Renal cortical epithelial cell (primary cell): Measurements from ENCODE around the gene CD200. TPM values are rescaled to one million over a fixed set of nuclear protein-coding genes. Genes with fewer than 3 reads are reported as not detected.

ENCODE experiments used
- DNase-seq: peaks from one replicate; pipeline ENCODE4 v3.0.0-alpha.2; 2011; ENCODE audit warnings: low read depth
- total RNA-seq: library from RNA; depleted of rRNA; stranded (reverse); fragments of >200 nt; gene quantifications from 2 replicates; pipeline ENCODE4 v1.2.3, GENCODE V29; 2014

Gene CD200, protein sequence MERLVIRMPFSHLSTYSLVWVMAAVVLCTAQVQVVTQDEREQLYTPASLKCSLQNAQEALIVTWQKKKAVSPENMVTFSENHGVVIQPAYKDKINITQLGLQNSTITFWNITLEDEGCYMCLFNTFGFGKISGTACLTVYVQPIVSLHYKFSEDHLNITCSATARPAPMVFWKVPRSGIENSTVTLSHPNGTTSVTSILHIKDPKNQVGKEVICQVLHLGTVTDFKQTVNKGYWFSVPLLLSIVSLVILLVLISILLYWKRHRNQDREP
- 1.9 and 2.3 TPM in 2 replicates for total RNA-seq

DNA sequence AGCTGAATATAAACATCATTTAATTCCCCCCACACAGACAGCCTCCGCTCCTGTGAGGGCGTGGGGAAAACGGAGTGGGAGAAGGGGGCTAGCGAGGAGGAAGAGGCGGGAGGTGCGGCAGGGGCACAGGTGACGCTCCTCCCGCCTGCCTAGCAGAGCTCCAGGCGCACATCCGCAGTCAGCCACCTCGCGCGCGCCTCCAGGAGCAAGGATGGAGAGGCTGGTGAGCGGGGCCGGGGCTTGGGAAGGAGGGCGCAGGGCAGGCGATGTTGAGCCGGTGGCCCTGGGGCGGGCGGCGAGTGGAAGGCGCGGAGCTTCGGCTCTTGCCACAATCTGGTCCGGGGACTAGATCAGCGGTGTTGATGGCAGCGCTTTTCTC is at the start of gene CD200:
Gene CD200 (plus strand): TSS at position 155 of the 379 bp plus-strand sequence. CDS start 57 bp downstream, at position 212.
- DNase-seq, result peak; percentile 3

- no peak for DNase-seq
Observed at GRCh38 chr3:112289011-112289410, 43.9 kb upstream of the CD200 start.

- DNase-seq, result peak; percentile 83
Observed at GRCh38 chr3:112293368-112294321, 39.3 kb upstream of the CD200 start, which contains the start of gene SLC9C1. TSS of gene SLC9C1 (minus strand) at chr3:112294216. CDS start at chr3:112286791, 7,425 bp downstream.

DNA sequence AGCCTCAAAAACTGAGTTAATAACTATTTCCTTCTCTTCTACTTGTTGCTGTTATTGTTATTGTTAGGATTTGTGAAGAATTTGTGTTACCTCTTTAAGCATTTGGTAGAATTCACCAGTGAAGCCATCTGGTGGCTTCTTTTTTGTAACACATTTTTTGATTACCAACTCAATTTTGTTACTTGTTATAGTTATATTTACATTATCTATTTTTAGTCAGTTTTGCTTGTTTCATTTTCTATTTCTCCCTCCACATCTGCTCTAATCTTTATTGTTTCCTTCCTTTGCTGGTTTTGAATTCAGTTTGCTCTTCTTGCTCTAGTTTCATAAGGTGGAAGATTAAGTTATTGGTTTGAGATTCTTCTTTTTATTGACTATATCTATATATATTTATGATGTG is 35.2 kb upstream of the CD200 start:
- DNase-seq, result no peak

DNA sequence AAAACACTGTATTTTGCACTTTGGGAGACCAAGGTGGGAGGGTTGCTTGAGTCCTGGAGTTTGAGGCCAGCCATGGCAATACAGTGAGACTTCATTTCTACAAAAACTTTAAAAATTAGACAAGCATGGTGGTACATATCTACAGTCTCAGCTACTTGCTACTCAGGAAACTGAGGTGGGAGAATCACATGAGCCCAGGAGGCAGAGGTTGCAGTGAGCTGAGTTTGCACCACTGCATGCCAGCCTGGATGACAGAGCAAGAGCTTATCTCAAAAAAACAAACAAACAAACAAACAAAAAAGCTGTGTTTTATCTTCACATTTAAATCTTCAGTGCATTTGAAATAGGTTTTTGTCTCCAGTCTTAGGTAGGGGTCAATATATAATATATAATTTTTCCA is 34.2 kb upstream of the CD200 start:
- DNase-seq, result no peak

DNA sequence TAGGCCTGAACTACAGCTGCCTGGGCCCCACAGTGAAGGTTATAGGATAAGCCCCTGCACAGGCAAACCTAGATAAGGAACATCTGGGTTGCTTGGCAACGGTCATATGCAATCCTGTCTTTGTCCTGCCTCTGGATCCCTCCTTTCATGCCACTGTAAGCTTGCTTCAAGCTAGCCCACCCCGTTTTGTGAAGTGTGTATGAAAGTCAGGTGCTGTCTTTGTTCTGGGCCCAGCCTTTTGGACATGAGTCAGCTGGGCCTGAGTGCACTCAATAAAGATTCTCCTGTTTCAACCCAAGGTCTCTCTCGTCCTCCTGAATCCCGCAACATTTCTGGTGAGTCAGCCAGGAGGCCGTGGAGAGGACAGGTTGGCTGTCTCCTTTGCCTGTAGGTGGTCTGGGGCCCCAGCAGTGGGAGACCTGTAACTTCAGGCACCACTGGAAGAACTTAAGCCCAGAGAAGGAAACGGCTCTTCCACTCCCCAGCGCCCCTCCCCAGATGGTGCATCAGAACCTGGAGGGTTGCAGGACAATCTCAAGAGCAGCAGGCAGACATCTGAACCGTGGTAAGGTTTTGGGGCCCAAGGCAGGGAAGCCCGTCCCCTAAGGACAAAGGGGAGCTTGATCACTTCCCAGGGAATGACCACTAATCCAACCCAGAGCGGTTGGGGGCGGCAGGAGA is 30.7 kb upstream of the CD200 start:
- no peak for DNase-seq

- no peak for DNase-seq
Observed at GRCh38 chr3:112302881-112303763, 29.8 kb upstream of the CD200 start.

DNA sequence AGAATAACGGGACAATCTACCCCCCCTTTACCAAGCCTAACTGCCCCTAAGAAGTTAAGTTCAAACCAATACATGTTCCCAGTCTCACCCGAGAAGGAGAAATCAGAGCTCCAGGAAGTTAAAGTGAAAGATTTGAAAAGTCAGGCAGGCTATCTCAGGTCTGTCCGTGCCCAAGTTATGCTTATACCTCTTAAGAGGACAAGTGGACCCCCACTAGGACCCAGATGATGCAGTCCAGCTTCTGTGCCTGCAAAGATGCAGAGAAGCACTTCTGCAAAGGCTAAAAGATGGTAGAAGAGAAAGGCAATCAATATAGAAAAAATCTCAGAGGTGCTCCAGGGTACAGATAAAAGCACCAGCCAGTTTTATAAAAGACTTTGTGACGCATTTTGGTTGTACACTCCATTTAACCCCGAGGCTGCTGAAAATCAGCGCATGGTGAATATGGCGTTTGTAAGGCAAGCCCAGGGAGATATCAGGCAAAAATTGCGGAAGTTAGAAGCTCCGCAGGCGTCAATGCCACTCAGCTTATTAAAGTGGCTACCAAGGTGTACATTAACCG is 29.1 kb upstream of the CD200 start:
- DNase-seq, result peak; percentile 48

- peak; percentile 11 for DNase-seq
Observed at GRCh38 chr3:112304611-112305010, 28.3 kb upstream of the CD200 start.

- DNase-seq, result no peak
Observed at GRCh38 chr3:112306825-112307224, 26.1 kb upstream of the CD200 start.

GRCh38 chr3:112307557-112307956 is 25.4 kb upstream of the CD200 start:
- no peak for DNase-seq

- peak; percentile 48 for DNase-seq
Observed at GRCh38 chr3:112308151-112308911, 24.6 kb upstream of the CD200 start.

GRCh38 chr3:112314649-112315048 is 18.3 kb upstream of the CD200 start:
- DNase-seq, result no peak

DNA sequence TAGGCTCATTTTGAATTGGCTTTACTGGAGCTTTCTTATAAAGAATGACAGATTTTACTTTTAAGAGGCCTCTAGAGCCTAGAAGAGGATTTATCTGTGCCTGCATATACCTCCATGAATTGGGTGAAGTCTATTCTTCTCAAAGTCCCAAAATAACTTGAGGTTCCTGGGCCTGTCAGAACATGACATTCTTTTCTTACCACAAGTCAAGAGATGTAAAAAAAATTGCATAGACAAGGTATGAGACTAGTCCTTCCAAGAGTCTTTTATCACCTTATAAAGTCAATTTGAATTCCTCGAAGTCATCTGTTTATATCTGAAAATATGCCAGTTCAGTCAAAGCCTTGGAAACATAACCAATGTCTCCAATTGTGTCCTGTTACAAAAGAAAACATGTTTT is 17.2 kb upstream of the CD200 start:
- no peak for DNase-seq

DNA sequence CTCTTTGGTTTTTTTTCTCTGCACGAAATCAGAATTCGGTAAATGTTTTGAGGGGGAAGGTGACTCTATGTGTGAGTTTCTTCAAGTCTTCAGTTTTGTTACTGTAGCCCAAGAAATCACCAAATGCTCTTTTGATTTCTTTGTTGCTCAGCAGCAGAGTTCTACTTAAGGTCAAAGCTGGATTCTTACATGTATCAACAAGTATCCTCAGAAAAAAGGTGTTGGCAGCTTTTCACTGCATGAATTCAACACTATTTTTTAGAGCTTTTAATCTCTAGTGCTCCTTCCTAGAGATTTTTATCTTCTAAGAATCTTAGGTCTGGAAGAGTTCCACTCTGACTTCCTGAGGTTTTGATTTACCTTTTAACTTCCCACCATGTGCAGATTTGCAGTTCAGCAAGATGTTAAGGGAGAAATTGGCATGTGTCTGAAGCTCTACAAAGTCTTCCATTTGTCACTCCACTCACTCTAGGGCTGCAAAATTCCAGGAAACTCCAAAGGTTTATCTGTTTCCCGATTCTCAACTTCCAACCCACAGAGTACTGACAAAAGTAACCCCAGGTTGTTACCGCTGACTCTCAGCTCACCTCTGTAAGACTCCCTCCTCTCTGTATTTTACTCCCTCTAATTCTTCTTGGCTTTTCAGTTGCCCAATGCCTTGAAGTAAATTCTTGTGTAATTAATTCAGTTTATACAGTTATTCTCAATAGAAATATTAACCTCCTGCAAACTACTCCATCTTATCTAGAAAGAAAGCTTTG is 13.3 kb upstream of the CD200 start:
- DNase-seq, result no peak

DNA sequence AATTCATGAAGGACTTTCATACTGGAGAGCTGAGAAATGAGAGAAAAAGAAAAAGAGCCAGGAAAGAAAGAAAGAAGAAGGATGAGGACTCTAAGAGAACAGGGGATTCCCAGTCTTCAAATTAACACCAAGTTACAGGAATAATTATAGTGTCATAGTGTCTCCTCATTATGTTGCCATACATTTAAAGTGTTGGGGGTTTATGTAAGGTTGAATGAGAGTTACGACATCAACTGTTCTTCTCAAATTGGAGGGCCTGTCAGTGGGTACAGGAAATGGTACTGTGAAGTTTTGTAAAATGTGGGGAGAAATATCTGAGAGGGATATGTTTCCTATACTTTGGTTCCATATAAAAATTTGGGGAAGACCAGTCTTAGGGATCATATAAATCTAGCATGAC is 12.3 kb upstream of the CD200 start:
- DNase-seq, result no peak

- DNase-seq, result no peak
Observed at GRCh38 chr3:112321867-112322652, 10.9 kb upstream of the CD200 start.

GRCh38 chr3:112327371-112327951 is 5.5 kb upstream of the CD200 start:
- DNase-seq, result peak; percentile 69
